K562 (cell line): Measurements from ENCODE around the gene IARS2. TPM values are rescaled to one million over a fixed set of nuclear protein-coding genes. Genes with fewer than 3 reads are reported as not detected.

Experiments used
- ATAC-seq: fragments of 200-7000 bp; cut with Tn5 transposase; 3 replicates; pipeline ENCODE4 v1.9.1; 2020; ENCODE audit warnings: moderate library complexity
- BruUV-seq: library from RNA; stranded (reverse); fragments of 400-500 nt; replicated peaks from 2 replicates; lab custom pipeline; 2021; lab: Mats Ljungman, UMichigan
- CTCF ChIA-PET: fragments of 300-600 bp; formaldehyde crosslinking; extraction: SDS; loops from one replicate; lab custom pipeline; 2021; ENCODE audit warnings: low intra/inter-chr PET ratio; lab: Yijun Ruan, JAX
- POLR2A ChIA-PET: fragments of 300-600, 350-650 bp; sonication (Branson Sonifier 250); formaldehyde crosslinking; extraction: SDS; loops from one replicate; lab custom pipeline; 2021; ENCODE audit warnings: antibody characterized with exemption, inconsistent platforms; lab: Yijun Ruan, JAX
- DNase-seq, 4 experiments: peaks; one replicate each; pipeline versions ENCODE4 v3.0.0 to v3.0.0-alpha.2; 2011 to 2018; ENCODE audit warnings: low spot score in 3 of 4, mixed read lengths in 3 of 4; ENCODE audit errors: extremely low read depth in 1 of 4
- FAIRE-seq: peaks from 2 replicates; lab custom pipeline; 2011; peaks lifted over from hg19 to GRCh38; lab: Jason Lieb, UNC
- H2AFZ ChIP-seq: 2 replicates; pipeline ENCODE4 v1.6.0; 2011; ENCODE audit warnings: low read depth, low read length, control low read depth, inconsistent platforms
- H3K27ac ChIP-seq: fragments of 200-600 bp; 3 replicates; pipeline ENCODE4 v1.8.0; 2011; ENCODE audit warnings: low read depth, mild to moderate bottlenecking, control low read depth, inconsistent platforms, low read length, moderate library complexity, mixed read lengths; ENCODE audit errors: extremely low read depth
- H3K27me3 ChIP-seq, 2 experiments: fragments of 300-600 bp in 1 of 2; 2 replicates in 1 of 2; 3 replicates in 1 of 2; pipeline versions ENCODE4 v1.6.0 to v1.8.0; 2011; ENCODE audit warnings: inconsistent platforms in 2 of 2, low read length in 2 of 2, mild to moderate bottlenecking in 1 of 2, mixed read lengths in 1 of 2, moderate library complexity in 1 of 2; ENCODE audit not compliant: control insufficient read depth in 2 of 2, insufficient read depth in 2 of 2
- H3K36me3 ChIP-seq: fragments of 300-600 bp; 3 replicates; pipeline ENCODE4 v1.8.0; 2011; ENCODE audit warnings: mild to moderate bottlenecking, low read length, inconsistent platforms; ENCODE audit not compliant: control insufficient read depth, insufficient read depth
- H3K4me1 ChIP-seq, 2 experiments: fragments of 200-600 bp in 1 of 2; replicated peaks in 1 of 2; 2 replicates in 1 of 2; 3 replicates in 1 of 2; pipeline versions ENCODE4 v1.5.1 to v1.8.0; 2011; ENCODE audit warnings: inconsistent platforms in 2 of 2, low read length in 2 of 2, mild to moderate bottlenecking in 1 of 2, mixed read lengths in 1 of 2, moderate library complexity in 1 of 2; ENCODE audit not compliant: control insufficient read depth in 2 of 2, insufficient read depth in 2 of 2
- H3K4me2 ChIP-seq: 2 replicates; pipeline ENCODE4 v1.6.1; 2011; ENCODE audit warnings: low read length, control low read depth, inconsistent platforms, mixed read lengths; ENCODE audit not compliant: insufficient read depth
- H3K4me3 ChIP-seq: fragments of 200-600 bp; sonication (generic), shearing (Covaris generic); 2 replicates; pipeline ENCODE4 v1.5.1; 2016; ENCODE audit warnings: control low read depth, inconsistent platforms
- H3K79me2 ChIP-seq: fragments of 200-600 bp; 3 replicates; pipeline ENCODE4 v1.8.0; 2011; ENCODE audit warnings: low read length, inconsistent platforms; ENCODE audit not compliant: control insufficient read depth, insufficient read depth
- H3K9ac ChIP-seq, 2 experiments: 2 replicates each; pipeline versions ENCODE4 v1.6.0 to v1.6.1; 2011; ENCODE audit warnings: low read depth in 2 of 2, low read length in 2 of 2, control low read depth in 1 of 2, inconsistent platforms in 1 of 2, mild to moderate bottlenecking in 1 of 2, mixed read lengths in 1 of 2; ENCODE audit not compliant: insufficient read depth in 1 of 2
- H3K9me1 ChIP-seq: one replicate; pipeline ENCODE4 v1.6.0; 2011; ENCODE audit warnings: inconsistent platforms, mild to moderate bottlenecking, low read length, moderate library complexity; ENCODE audit not compliant: control insufficient read depth, insufficient read depth
- H3K9me3 ChIP-seq: replicated peaks from 2 replicates; pipeline ENCODE4 v1.5.1; 2011; ENCODE audit warnings: low read depth, low read length, inconsistent platforms; ENCODE audit not compliant: control insufficient read depth, insufficient read depth
- H4K20me1 ChIP-seq: replicated peaks from 2 replicates; pipeline ENCODE4 v1.6.1; 2011; ENCODE audit warnings: low read length, inconsistent platforms, mixed read lengths; ENCODE audit not compliant: control insufficient read depth, insufficient read depth
- C11orf30 ChIP-seq: fragments of 450-650 bp; IDR thresholded peaks from 2 replicates; pipeline ENCODE4 v1.6.1; 2016; ENCODE audit warnings: low read depth, mild to moderate bottlenecking
- CBFA2T2 ChIP-seq: fragments of 450-650 bp; conservative IDR thresholded peaks from 2 replicates; pipeline ENCODE4 v1.6.1; 2017; ENCODE audit warnings: mild to moderate bottlenecking
- CTCFL ChIP-seq: IDR thresholded peaks from 2 replicates; pipeline ENCODE4 v1.6.1; 2011; ENCODE audit warnings: borderline replicate concordance, low read depth, mild to moderate bottlenecking, moderate library complexity, low read length; ENCODE audit not compliant: insufficient read depth, poor library complexity, severe bottlenecking
- FOXJ3 ChIP-seq: sonication (generic); formaldehyde crosslinking; IDR thresholded peaks from 2 replicates; pipeline ENCODE4 v1.4.0; 2020; ENCODE audit warnings: mild to moderate bottlenecking, missing genetic modification reagents
- KDM5B ChIP-seq: fragments of 200-600 bp; sonication (generic); IDR thresholded peaks from 2 replicates; pipeline ENCODE4 v1.6.1; 2012; ENCODE audit warnings: low read depth, mild to moderate bottlenecking, moderate library complexity, low read length, control low read depth, inconsistent platforms; ENCODE audit not compliant: insufficient replicate concordance
- MAFF ChIP-seq: IDR thresholded peaks from 2 replicates; pipeline ENCODE4 v1.6.1; 2012; ENCODE audit warnings: low read length, improper control_type of control experiment
- PATZ1 ChIP-seq: fragments of 250-450 bp; sonication (Bioruptor Pico); IDR thresholded peaks from 2 replicates; pipeline ENCODE4 v1.5.0; 2020; ENCODE audit warnings: mild to moderate bottlenecking, borderline replicate concordance
- ZNF316 ChIP-seq: fragments of 450-650 bp; IDR thresholded peaks from 2 replicates; pipeline ENCODE4 v1.6.1; 2016
- ZNF444 ChIP-seq: fragments of 250-450 bp; sonication (Bioruptor Pico); IDR thresholded peaks from 2 replicates; pipeline ENCODE4 v1.4.0; 2020; ENCODE audit warnings: mild to moderate bottlenecking, moderate library complexity
- in situ Hi-C: fragments of 300-500 bp; cut with MboI; formaldehyde crosslinking; loops from 4 replicates; pipeline ENCODE4 v1.15.0; 2018; ENCODE audit warnings: inconsistent platforms, mixed read lengths
- intact Hi-C: fragments of 100-400 bp; cut with micrococcal nuclease; formaldehyde crosslinking; loops from 2 replicates; pipeline ENCODE4 v1.14.2; 2022
- polyA plus RNA-seq, 8 experiments: library from polyadenylated mRNA; depleted of rRNA in 4 of 8; stranded (reverse) in 5 of 8; unstranded in 3 of 8; fragments of >200 nt; fragmentation: Nextera tagmentation in 2 of 8; fragmentation: Illumina TruSeq in 1 of 8; extraction: Ambion mirVana in 2 of 8; extraction: Trizol in 1 of 8; gene quantifications; 2 replicates each; pipeline versions ENCODE4 v1.2.1 to v1.2.3, GENCODE V29; 2011 to 2014; ENCODE audit warnings: inconsistent platforms in 1 of 8, missing spikeins in 1 of 8
- total RNA-seq, 7 experiments: library from RNA; depleted of rRNA in 6 of 7; stranded (reverse); fragments of >200 nt in 6 of 7; fragmentation: Illumina TruSeq in 2 of 7; extraction: Trizol in 2 of 7; gene quantifications; 2 replicates each; pipeline versions ENCODE4 v1.2.1 to v1.2.3, GENCODE V29; 2011 to 2021; ENCODE audit warnings: low replicate concordance in 1 of 7
- TF ChIP-seq, protein P1 (sequence below), 3 experiments: IDR thresholded peaks in 2 of 3; conservative IDR thresholded peaks in 1 of 3; 2 replicates each; pipeline ENCODE4 v1.5.1; 2011 to 2012; ENCODE audit warnings: low read length in 3 of 3, mild to moderate bottlenecking in 3 of 3, control low read depth in 2 of 3, improper control_type of control experiment in 1 of 3, inconsistent platforms in 1 of 3, low read depth in 1 of 3, mixed read lengths in 1 of 3, moderate library complexity in 1 of 3; ENCODE audit not compliant: insufficient read depth in 2 of 3

The IARS2 gene
- total and polyA plus RNA-seq, 9 of the 15 experiments (the other 6 are each of a cell fraction or from before 2014, with no cell fraction given), result 39.6 to 127 (median 93.8) TPM

- H3K9me3 ChIP-seq, result no peaks in the 10 kb centered on the region
- in situ Hi-C loops, result no loop called here
- H3K4me1 ChIP-seq, result peaks cover 0 to 6% of the 10 kb centered on the region in 2 experiments; a peak in 2 of 5 replicates
- H2AFZ ChIP-seq, result no peak overlapping the region
- TF ChIP-seq FOXJ3 (CRISPR knock-in tag), result no peak
- no peak for TF ChIP-seq ZNF444 (CRISPR knock-in tag)
- no peak for TF ChIP-seq KDM5B
- TF ChIP-seq PATZ1 (CRISPR knock-in tag), result no peak
- TF ChIP-seq, protein P1, sequence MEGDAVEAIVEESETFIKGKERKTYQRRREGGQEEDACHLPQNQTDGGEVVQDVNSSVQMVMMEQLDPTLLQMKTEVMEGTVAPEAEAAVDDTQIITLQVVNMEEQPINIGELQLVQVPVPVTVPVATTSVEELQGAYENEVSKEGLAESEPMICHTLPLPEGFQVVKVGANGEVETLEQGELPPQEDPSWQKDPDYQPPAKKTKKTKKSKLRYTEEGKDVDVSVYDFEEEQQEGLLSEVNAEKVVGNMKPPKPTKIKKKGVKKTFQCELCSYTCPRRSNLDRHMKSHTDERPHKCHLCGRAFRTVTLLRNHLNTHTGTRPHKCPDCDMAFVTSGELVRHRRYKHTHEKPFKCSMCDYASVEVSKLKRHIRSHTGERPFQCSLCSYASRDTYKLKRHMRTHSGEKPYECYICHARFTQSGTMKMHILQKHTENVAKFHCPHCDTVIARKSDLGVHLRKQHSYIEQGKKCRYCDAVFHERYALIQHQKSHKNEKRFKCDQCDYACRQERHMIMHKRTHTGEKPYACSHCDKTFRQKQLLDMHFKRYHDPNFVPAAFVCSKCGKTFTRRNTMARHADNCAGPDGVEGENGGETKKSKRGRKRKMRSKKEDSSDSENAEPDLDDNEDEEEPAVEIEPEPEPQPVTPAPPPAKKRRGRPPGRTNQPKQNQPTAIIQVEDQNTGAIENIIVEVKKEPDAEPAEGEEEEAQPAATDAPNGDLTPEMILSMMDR (IDR thresholded peaks at IDR 0.05 in 2 of 3, conservative IDR thresholded peaks at IDR 0.05 in 1 of 3; ENCODE audit: insufficient read depth in 2 of 3, low read depth in 1 of 3, low read length in 3 of 3), result peak; percentile 41 to 56 (median 56)
- peak; percentile 47 for TF ChIP-seq CTCFL
- TF ChIP-seq MAFF, result 0 out of 2 replicates have a peak, but pooled peaks have one; percentile 1
- peak; percentile 45; the same call in 1 of the 2 replicates for TF ChIP-seq C11orf30
- peak; percentile 70 for TF ChIP-seq ZNF316
- TF ChIP-seq CBFA2T2, result no peak
- intact Hi-C loops, result no loop called here
- CTCF ChIA-PET, result interaction anchor here (0.6 kb wide), 1 partner anchor 247 kb away, joined by 3 read pairs; no protein-coding TSS in a partner anchor
- peaks cover 47% of the 10 kb centered on the region for H3K36me3 ChIP-seq
- no peaks in the 10 kb centered on the region for H3K27me3 ChIP-seq
- H3K9me1 ChIP-seq, result no peaks in the 10 kb centered on the region
- BruUV-seq, result no TSS peak
- H3K79me2 ChIP-seq, result no peaks in the 10 kb centered on the region; the same call in 2 of the 3 replicates
- FAIRE-seq, result no peak
- no peak overlapping the region for H3K4me3 ChIP-seq
- H3K4me2 ChIP-seq, result no peak overlapping the region
- H3K9ac ChIP-seq, result no peak overlapping the region
- DNase-seq, result peak in 3 of 4 experiments; percentile 22 to 42 (median 28)
- peak; percentile 73 for ATAC-seq
- POLR2A ChIA-PET, result interaction anchor here (0.7 to 2.0 kb wide), 2 partner anchors 11 to 64 kb away, joined by 4 to 5 read pairs; no protein-coding TSS in a partner anchor
- H3K27ac ChIP-seq, result no peak overlapping the region
- no peaks in the 10 kb centered on the region for H4K20me1 ChIP-seq
These were observed 30.0 kb downstream of the IARS2 start for GRCh38 chr1:220123889-220124288.
